Fibroblast of peridontal ligament (primary cell): ENCODE measurements around the gene HBQ1.
"Not testable (repeated sequence)": the region's sequence is repeated elsewhere in the genome, so short reads cannot be mapped to it uniquely, and the experiment has no call there.

ENCODE experiments used
- DNase-seq: peaks from one replicate; pipeline ENCODE4 v3.0.0-alpha.2; 2010; ENCODE audit errors: extremely low read depth

Gene HBQ1

GRCh38 chr16:160691-161190 is 19.5 kb upstream of the HBQ1 start:
- DNase-seq: no peak

DNA sequence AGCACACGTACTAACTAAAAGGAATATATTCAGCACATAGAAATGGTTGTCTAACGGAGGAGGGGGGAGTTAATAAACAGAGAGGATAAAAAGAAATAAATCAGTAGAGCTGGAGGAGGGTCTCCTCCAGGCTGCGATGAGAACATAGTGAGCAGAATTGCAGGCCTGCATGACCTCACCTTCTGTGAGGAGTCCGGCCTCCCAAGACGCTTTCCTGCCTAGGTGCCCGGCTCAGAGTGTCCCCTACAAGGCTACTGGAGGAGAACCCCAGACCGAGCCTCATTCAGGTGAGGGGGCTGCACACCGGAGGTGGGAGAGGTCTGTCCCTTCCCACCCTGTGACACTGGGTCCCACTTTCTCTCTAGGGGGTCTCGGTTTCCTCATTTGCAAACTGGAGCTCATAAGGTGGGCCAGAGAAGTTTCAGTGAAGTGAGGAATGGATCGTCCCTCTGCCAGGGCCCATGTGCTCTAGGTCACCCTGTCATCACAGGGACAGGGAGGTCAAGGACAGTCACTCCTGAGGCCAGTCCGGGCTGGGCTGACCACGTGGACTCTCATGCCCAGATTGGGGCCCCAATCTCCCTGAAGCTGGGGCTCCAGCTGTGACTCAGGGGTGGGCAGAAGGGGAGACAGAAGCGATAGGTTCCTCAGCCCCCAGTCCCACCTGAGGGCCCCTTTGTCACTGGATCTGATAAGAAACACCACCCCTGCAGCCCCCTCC is 17.8 kb upstream of the HBQ1 start:
- DNase-seq: no peak

GRCh38 chr16:163139-163538 is 17.1 kb upstream of the HBQ1 start:
- DNase-seq: not testable (repeated sequence)

DNA sequence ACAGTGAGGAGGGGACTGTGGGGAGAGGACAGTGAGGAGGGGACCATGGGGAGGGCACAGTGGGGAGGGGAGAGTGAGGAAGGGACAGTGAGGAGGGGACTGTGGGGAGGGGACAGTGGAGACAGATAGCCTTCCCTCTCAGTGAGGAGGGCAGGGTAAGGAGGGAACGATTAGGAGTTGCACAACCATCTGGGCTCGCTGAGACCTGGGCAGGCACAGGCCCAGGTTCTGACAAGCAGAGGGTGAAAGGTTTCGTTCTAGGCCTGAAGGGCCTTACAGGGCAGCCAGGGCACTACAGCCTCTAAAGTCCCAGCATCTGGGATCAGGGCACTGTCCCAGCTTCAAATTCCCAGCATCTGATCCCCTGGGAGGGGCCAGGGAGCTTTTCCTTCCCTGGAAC is 16.6 kb upstream of the HBQ1 start:
- not testable (repeated sequence) for DNase-seq

GRCh38 chr16:164134-164823 is 16.0 kb upstream of the HBQ1 start:
- DNase-seq: not testable (repeated sequence)

GRCh38 chr16:164827-165538 is 15.3 kb upstream of the HBQ1 start:
- no peak for DNase-seq

DNA sequence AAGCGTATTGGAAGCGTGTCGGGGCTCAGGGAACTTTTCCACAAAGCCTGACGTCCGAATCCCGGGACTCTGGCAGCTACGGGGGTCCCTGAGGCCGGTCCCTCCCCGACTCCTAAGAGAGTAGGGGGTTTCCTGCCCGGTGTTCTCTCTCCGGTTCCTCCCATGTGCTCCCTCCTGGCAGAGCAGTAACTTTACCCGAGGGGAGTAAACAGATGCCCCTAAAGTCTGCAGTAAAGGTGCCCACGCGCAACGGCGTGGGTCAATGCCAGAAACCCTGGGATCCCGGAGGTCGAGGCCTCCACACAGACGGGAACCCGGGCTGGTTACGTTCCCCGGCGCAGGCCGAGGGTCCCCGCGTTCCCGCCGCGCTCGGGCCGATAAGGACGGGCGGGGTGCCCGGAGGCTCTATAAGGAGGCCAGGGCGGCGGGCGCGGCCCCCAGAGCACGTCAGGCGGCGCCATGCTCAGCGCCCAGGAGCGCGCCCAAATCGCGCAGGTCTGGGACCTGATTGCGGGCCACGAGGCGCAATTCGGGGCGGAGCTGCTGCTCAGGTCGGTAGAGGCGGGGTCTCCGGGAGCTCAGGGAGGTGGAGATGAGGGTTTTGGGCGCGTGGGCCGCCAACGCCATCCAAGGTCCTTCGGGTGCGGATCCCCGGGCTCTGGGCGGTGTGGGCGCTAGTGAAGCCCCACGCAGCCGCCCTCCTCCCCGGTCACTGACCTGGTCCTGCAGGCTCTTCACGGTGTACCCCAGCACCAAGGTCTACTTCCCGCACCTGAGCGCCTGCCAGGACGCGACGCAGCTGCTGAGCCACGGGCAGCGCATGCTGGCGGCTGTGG is 14.5 kb upstream of the HBQ1 start, which contains the start of gene HBM:
Gene HBM, plus strand, starts transcription at position 440 of the 836 bp plus-strand sequence. Its CDS starts 20 bp downstream, at position 460.
- DNase-seq: no peak

- DNase-seq: no peak
Measured at GRCh38 chr16:166375-167121, 13.7 kb upstream of the HBQ1 start.

DNA sequence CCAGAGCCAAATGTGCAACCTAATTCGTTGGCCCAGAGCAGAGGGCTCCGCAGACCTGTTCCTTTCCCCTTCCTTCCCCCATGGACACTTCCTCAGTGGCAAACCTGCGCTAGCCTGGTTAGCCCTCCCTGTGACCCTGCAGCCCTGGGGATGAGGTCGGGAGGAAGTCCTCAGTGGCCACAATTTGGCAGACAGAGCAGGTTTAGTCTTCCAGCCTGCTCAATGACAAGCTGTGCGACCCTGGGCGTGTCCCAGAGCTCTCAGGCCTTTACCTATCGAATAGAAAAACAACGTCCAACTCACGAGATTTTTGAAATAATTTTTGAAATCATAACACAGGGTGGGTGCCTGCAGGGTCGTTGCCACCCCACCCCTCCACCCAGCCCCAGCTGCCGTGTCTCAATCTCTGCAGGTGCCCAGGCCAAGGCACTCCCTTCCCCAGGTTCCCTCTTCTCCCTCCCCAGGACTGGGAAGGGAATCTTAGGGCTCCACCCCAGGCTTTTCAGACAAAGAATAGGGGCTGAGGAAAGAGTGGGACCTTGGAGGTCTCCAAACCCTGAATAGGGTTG is 13.1 kb upstream of the HBQ1 start:
- no peak for DNase-seq

DNA sequence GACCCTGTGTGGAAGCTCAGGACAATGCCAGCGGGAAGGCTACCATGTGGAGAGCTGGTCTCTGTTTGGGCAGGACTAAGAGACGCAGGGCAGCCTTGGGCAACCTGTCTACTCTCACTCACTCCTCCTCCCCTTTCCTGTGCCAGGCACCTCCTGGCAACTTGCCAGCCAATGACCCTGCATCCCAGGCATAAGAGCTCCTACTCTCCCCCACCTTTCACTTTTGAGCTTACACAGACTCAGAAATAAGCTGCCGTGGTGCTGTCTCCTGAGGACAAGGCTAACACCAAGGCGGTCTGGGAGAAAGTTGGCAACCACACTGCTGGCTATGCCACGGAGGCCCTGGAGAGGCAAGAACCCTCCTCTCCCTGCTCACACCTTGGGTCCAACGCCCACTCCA is 11.8 kb upstream of the HBQ1 start:
- DNase-seq: no peak

- no peak for DNase-seq
Measured at GRCh38 chr16:169014-169413, 11.2 kb upstream of the HBQ1 start.

- DNase-seq: not testable (repeated sequence)
Measured at GRCh38 chr16:170088-170507, 10.2 kb upstream of the HBQ1 start.

GRCh38 chr16:170788-171187 is 9.5 kb upstream of the HBQ1 start:
- no peak for DNase-seq

- DNase-seq: not testable (repeated sequence)
Measured at GRCh38 chr16:172374-172941, 7.8 kb upstream of the HBQ1 start, which contains the start of gene HBA2. Gene HBA2 (plus strand): TSS chr16:172876. CDS start chr16:172913, 37 bp downstream.

DNA sequence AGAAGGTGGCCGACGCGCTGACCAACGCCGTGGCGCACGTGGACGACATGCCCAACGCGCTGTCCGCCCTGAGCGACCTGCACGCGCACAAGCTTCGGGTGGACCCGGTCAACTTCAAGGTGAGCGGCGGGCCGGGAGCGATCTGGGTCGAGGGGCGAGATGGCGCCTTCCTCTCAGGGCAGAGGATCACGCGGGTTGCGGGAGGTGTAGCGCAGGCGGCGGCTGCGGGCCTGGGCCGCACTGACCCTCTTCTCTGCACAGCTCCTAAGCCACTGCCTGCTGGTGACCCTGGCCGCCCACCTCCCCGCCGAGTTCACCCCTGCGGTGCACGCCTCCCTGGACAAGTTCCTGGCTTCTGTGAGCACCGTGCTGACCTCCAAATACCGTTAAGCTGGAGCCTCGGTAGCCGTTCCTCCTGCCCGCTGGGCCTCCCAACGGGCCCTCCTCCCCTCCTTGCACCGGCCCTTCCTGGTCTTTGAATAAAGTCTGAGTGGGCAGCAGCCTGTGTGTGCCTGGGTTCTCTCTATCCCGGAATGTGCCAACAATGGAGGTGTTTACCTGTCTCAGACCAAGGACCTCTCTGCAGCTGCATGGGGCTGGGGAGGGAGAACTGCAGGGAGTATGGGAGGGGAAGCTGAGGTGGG is 6.9 kb upstream of the HBQ1 start:
- not testable (repeated sequence) for DNase-seq

DNA sequence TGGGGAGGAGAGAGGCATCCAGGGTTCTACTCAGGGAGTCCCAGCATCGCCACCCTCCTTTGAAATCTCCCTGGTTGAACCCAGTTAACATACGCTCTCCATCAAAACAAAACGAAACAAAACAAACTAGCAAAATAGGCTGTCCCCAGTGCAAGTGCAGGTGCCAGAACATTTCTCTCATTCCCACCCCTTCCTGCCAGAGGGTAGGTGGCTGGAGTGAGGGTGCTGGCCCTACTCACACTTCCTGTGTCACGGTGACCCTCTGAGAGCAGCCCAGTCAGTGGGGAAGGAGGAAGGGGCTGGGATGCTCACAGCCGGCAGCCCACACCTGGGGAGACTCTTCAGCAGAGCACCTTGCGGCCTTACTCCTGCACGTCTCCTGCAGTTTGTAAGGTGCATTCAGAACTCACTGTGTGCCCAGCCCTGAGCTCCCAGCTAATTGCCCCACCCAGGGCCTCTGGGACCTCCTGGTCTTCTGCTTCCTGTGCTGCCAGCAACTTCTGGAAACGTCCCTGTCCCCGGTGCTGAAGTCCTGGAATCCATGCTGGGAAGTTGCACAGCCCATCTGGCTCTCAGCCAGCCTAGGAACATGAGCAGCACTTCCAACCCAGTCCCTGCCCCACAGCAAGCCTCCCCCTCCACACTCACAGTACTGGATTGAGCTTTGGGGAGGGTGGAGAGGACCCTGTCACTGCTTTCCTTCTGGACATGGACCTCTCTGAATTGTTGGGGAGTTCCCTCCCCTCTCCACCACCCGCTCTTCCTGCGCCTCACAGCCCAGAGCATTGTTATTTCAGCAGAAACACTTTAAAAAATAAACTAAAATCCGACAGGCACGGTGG is 6.1 kb upstream of the HBQ1 start:
- DNase-seq: not testable (repeated sequence)

DNA sequence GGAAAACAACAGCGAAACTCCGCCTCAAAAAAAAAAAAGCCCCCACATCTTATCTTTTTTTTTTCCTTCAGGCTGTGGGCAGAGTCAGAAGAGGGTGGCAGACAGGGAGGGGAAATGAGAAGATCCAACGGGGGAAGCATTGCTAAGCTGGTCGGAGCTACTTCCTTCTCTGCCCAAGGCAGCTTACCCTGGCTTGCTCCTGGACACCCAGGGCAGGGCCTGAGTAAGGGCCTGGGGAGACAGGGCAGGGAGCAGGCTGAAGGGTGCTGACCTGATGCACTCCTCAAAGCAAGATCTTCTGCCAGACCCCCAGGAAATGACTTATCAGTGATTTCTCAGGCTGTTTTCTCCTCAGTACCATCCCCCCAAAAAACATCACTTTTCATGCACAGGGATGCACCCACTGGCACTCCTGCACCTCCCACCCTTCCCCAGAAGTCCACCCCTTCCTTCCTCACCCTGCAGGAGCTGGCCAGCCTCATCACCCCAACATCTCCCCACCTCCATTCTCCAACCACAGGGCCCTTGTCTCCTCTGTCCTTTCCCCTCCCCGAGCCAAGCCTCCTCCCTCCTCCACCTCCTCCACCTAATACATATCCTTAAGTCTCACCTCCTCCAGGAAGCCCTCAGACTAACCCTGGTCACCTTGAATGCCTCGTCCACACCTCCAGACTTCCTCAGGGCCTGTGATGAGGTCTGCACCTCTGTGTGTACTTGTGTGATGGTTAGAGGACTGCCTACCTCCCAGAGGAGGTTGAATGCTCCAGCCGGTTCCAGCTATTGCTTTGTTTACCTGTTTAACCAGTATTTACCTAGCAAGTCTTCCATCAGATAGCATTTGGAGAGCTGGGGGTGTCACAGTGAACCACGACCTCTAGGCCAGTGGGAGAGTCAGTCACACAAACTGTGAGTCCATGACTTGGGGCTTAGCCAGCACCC is 5.0 kb upstream of the HBQ1 start:
- no peak for DNase-seq
